ENCODE data around the gene UBE2U.
A peak's percentile ranks its signal among the peaks of the same experiment; 100 is the strongest.

The UBE2U gene

GRCh38 chr1:64203420-64203819 is at the start of gene UBE2U:
UBE2U (plus strand) TSS chr1:64203623; CDS start chr1:64204051, 428 bp downstream.
- Mint-ChIP-seq H3K9me3 (ENCODE audit: low read depth) (no peaks in the 10 kb centered on the region), H3K4me3 (no peak within 1 kb of the TSS), H3K36me3 (no peaks in the 10 kb centered on the region), H3K27me3 (peaks cover 6% of the 10 kb centered on the region), H3K27ac (no peak within 1 kb of the TSS), H3K4me1 (ENCODE audit: low read depth) (peaks cover 7% of the 10 kb centered on the region)

- no peaks in the 10 kb centered on the region for H3K36me3 Mint-ChIP-seq
- no peaks in the 10 kb centered on the region for H3K4me1 Mint-ChIP-seq (ENCODE audit: low read depth)
- H3K4me3 Mint-ChIP-seq, result no peak overlapping the region
- H3K27ac Mint-ChIP-seq, result no peak overlapping the region
- no peaks in the 10 kb centered on the region for H3K9me3 Mint-ChIP-seq (ENCODE audit: low read depth)
- peaks cover 6% of the 10 kb centered on the region for H3K27me3 Mint-ChIP-seq
These were observed 48.1 kb upstream of the UBE2U start for GRCh38 chr1:64155278-64155677.

GRCh38 chr1:64161357-64161941 is 42.0 kb upstream of the UBE2U start:
- Mint-ChIP-seq H3K36me3 (no peaks in the 10 kb centered on the region), H3K4me1 (ENCODE audit: low read depth) (no peaks in the 10 kb centered on the region), H3K27me3 (peaks cover 6% of the 10 kb centered on the region), H3K4me3 (no peak overlapping the region), H3K9me3 (ENCODE audit: low read depth) (no peaks in the 10 kb centered on the region), H3K27ac (no peak overlapping the region)

GRCh38 chr1:64162151-64162550 is 41.3 kb upstream of the UBE2U start:
- Mint-ChIP-seq H3K27me3 (peaks cover 6% of the 10 kb centered on the region), H3K27ac (no peak overlapping the region), H3K36me3 (no peaks in the 10 kb centered on the region), H3K9me3 (ENCODE audit: low read depth) (no peaks in the 10 kb centered on the region), H3K4me3 (no peak overlapping the region), H3K4me1 (ENCODE audit: low read depth) (no peaks in the 10 kb centered on the region)

- no peaks in the 10 kb centered on the region for H3K4me1 Mint-ChIP-seq (ENCODE audit: low read depth)
- peaks cover 6% of the 10 kb centered on the region for H3K27me3 Mint-ChIP-seq
- H3K9me3 Mint-ChIP-seq (ENCODE audit: low read depth), result no peaks in the 10 kb centered on the region
- H3K4me3 Mint-ChIP-seq, result no peak overlapping the region
- H3K27ac Mint-ChIP-seq, result no peak overlapping the region
- H3K36me3 Mint-ChIP-seq, result no peaks in the 10 kb centered on the region
These were observed 40.6 kb upstream of the UBE2U start for GRCh38 chr1:64162804-64163203.

GRCh38 chr1:64163431-64163830 is 40.0 kb upstream of the UBE2U start:
- H3K9me3 Mint-ChIP-seq (ENCODE audit: low read depth), result no peaks in the 10 kb centered on the region
- no peak overlapping the region for H3K4me3 Mint-ChIP-seq
- no peak overlapping the region for H3K27ac Mint-ChIP-seq
- H3K36me3 Mint-ChIP-seq, result no peaks in the 10 kb centered on the region
- no peaks in the 10 kb centered on the region for H3K4me1 Mint-ChIP-seq (ENCODE audit: low read depth)
- peaks cover 6% of the 10 kb centered on the region for H3K27me3 Mint-ChIP-seq

GRCh38 chr1:64163970-64164369 is 39.5 kb upstream of the UBE2U start:
- Mint-ChIP-seq H3K27me3 (peaks cover 4% of the 10 kb centered on the region), H3K27ac (no peak overlapping the region), H3K9me3 (ENCODE audit: low read depth) (no peaks in the 10 kb centered on the region), H3K4me1 (ENCODE audit: low read depth) (no peaks in the 10 kb centered on the region), H3K36me3 (no peaks in the 10 kb centered on the region), H3K4me3 (no peak overlapping the region)

GRCh38 chr1:64166629-64167028 is 36.8 kb upstream of the UBE2U start:
- Mint-ChIP-seq H3K4me1 (ENCODE audit: low read depth) (peaks cover 7% of the 10 kb centered on the region), H3K27me3 (peaks cover 6% of the 10 kb centered on the region), H3K27ac (no peak overlapping the region), H3K4me3 (no peak overlapping the region), H3K9me3 (ENCODE audit: low read depth) (no peaks in the 10 kb centered on the region), H3K36me3 (no peaks in the 10 kb centered on the region)

GRCh38 chr1:64167176-64167575 is 36.2 kb upstream of the UBE2U start:
- H3K27ac Mint-ChIP-seq, result no peak overlapping the region
- no peaks in the 10 kb centered on the region for H3K36me3 Mint-ChIP-seq
- H3K27me3 Mint-ChIP-seq, result peaks cover 6% of the 10 kb centered on the region
- H3K4me3 Mint-ChIP-seq, result no peak overlapping the region
- H3K9me3 Mint-ChIP-seq (ENCODE audit: low read depth), result no peaks in the 10 kb centered on the region
- peaks cover 12% of the 10 kb centered on the region for H3K4me1 Mint-ChIP-seq (ENCODE audit: low read depth)

GRCh38 chr1:64171246-64171645 is 32.2 kb upstream of the UBE2U start:
- peaks cover 9% of the 10 kb centered on the region for H3K27me3 Mint-ChIP-seq
- H3K4me1 Mint-ChIP-seq (ENCODE audit: low read depth), result peaks cover 20% of the 10 kb centered on the region
- no peaks in the 10 kb centered on the region for H3K9me3 Mint-ChIP-seq (ENCODE audit: low read depth)
- peak overlapping the region; percentile 29 for H3K27ac Mint-ChIP-seq
- H3K4me3 Mint-ChIP-seq, result no peak overlapping the region
- no peaks in the 10 kb centered on the region for H3K36me3 Mint-ChIP-seq

GRCh38 chr1:64171797-64172281 is 31.6 kb upstream of the UBE2U start:
- H3K27ac Mint-ChIP-seq, result peak overlapping the region; percentile 29
- H3K4me3 Mint-ChIP-seq, result no peak overlapping the region
- H3K27me3 Mint-ChIP-seq, result peaks cover 9% of the 10 kb centered on the region
- H3K9me3 Mint-ChIP-seq (ENCODE audit: low read depth), result no peaks in the 10 kb centered on the region
- peaks cover 20% of the 10 kb centered on the region for H3K4me1 Mint-ChIP-seq (ENCODE audit: low read depth)
- H3K36me3 Mint-ChIP-seq, result no peaks in the 10 kb centered on the region

GRCh38 chr1:64172458-64172983 is 30.9 kb upstream of the UBE2U start:
- no peak overlapping the region for H3K4me3 Mint-ChIP-seq
- H3K27me3 Mint-ChIP-seq, result peaks cover 9% of the 10 kb centered on the region
- H3K9me3 Mint-ChIP-seq (ENCODE audit: low read depth), result no peaks in the 10 kb centered on the region
- H3K36me3 Mint-ChIP-seq, result no peaks in the 10 kb centered on the region
- peaks cover 20% of the 10 kb centered on the region for H3K4me1 Mint-ChIP-seq (ENCODE audit: low read depth)
- H3K27ac Mint-ChIP-seq, result no peak overlapping the region

- H3K9me3 Mint-ChIP-seq (ENCODE audit: low read depth), result no peaks in the 10 kb centered on the region
- no peak overlapping the region for H3K27ac Mint-ChIP-seq
- H3K4me1 Mint-ChIP-seq (ENCODE audit: low read depth), result peaks cover 20% of the 10 kb centered on the region
- no peak overlapping the region for H3K4me3 Mint-ChIP-seq
- no peaks in the 10 kb centered on the region for H3K36me3 Mint-ChIP-seq
- H3K27me3 Mint-ChIP-seq, result peaks cover 9% of the 10 kb centered on the region
These were observed 30.0 kb upstream of the UBE2U start for GRCh38 chr1:64173336-64173940.

GRCh38 chr1:64175639-64176038 is 27.8 kb upstream of the UBE2U start:
- no peaks in the 10 kb centered on the region for H3K36me3 Mint-ChIP-seq
- no peak overlapping the region for H3K27ac Mint-ChIP-seq
- H3K4me1 Mint-ChIP-seq (ENCODE audit: low read depth), result peaks cover 20% of the 10 kb centered on the region
- no peak overlapping the region for H3K4me3 Mint-ChIP-seq
- H3K27me3 Mint-ChIP-seq, result peaks cover 7% of the 10 kb centered on the region
- no peaks in the 10 kb centered on the region for H3K9me3 Mint-ChIP-seq (ENCODE audit: low read depth)

- H3K4me3 Mint-ChIP-seq, result no peak overlapping the region
- peaks cover 13% of the 10 kb centered on the region for H3K4me1 Mint-ChIP-seq (ENCODE audit: low read depth)
- peaks cover 4% of the 10 kb centered on the region for H3K27me3 Mint-ChIP-seq
- no peak overlapping the region for H3K27ac Mint-ChIP-seq
- H3K36me3 Mint-ChIP-seq, result no peaks in the 10 kb centered on the region
- no peaks in the 10 kb centered on the region for H3K9me3 Mint-ChIP-seq (ENCODE audit: low read depth)
These were observed 26.8 kb upstream of the UBE2U start for GRCh38 chr1:64176659-64177058.

- Mint-ChIP-seq H3K27me3 (peaks cover 4% of the 10 kb centered on the region), H3K4me3 (no peak overlapping the region), H3K36me3 (no peaks in the 10 kb centered on the region), H3K9me3 (ENCODE audit: low read depth) (no peaks in the 10 kb centered on the region), H3K4me1 (ENCODE audit: low read depth) (peaks cover 5% of the 10 kb centered on the region), H3K27ac (no peak overlapping the region)
These were observed 23.8 kb upstream of the UBE2U start for GRCh38 chr1:64179588-64179987.
